ENCODE measurements around the gene SRSF9. TPM values are rescaled to one million over a fixed set of nuclear protein-coding genes. Genes with fewer than 3 reads are reported as not detected.

Gene SRSF9
- total RNA-seq, 2 donors from 2014 or later = 291 to 324 TPM

DNA sequence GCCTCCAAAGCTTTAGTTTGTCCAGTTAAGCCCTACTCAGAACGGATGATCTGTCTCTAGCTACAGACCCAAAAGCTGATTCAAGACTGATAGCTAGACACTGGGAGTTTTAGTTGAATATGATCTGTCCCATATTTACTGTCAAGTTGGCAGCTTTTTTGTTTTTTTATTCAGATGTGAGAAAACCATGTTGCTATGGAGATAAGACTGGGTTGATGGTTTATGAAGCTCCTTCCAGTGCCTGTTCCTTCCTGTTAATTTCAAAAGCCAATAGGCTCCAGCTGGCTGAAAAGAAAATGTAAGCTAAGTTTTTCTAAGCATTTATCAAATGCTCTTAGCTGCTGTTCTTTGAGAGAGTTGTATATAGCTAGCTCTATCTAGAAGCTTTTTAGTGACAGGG, 31.0 kb upstream of the SRSF9 start:
- Histone ChIP-seq H3K27ac (ENCODE audit: low read depth, low read length) (no peak overlapping the region), H3K9me3 (ENCODE audit: control insufficient read depth, low read length) (no peaks in the 10 kb centered on the region), H3K4me1 (ENCODE audit: control insufficient read depth, insufficient read depth, low read length) (peaks cover 3% of the 10 kb centered on the region), H3K9ac (ENCODE audit: extremely low read depth, low read length, poor library complexity, severe bottlenecking) (no peak overlapping the region), H3K27me3 (ENCODE audit: control insufficient read depth, insufficient read depth, low read length, poor library complexity, severe bottlenecking) (no peaks in the 10 kb centered on the region), H3K4me3 (ENCODE audit: low read length) (no peak overlapping the region), H3K36me3 (ENCODE audit: control insufficient read depth, insufficient read depth, low read length) (peaks cover 49% of the 10 kb centered on the region)
- no peak overlapping the region for H3K4me3 Mint-ChIP-seq
- no peaks in the 10 kb centered on the region for H3K27me3 Mint-ChIP-seq (ENCODE audit: insufficient read depth)
- H3K9me3 Mint-ChIP-seq = no peaks in the 10 kb centered on the region
- 100% methylated on average over 1 of the region's 1 CpG for WGBS, 2 experiments (ENCODE audit: insufficient coverage in 1 of 2, insufficient read length in 1 of 2)
- TF ChIP-seq, protein P1, sequence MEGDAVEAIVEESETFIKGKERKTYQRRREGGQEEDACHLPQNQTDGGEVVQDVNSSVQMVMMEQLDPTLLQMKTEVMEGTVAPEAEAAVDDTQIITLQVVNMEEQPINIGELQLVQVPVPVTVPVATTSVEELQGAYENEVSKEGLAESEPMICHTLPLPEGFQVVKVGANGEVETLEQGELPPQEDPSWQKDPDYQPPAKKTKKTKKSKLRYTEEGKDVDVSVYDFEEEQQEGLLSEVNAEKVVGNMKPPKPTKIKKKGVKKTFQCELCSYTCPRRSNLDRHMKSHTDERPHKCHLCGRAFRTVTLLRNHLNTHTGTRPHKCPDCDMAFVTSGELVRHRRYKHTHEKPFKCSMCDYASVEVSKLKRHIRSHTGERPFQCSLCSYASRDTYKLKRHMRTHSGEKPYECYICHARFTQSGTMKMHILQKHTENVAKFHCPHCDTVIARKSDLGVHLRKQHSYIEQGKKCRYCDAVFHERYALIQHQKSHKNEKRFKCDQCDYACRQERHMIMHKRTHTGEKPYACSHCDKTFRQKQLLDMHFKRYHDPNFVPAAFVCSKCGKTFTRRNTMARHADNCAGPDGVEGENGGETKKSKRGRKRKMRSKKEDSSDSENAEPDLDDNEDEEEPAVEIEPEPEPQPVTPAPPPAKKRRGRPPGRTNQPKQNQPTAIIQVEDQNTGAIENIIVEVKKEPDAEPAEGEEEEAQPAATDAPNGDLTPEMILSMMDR (conservative IDR thresholded peaks at IDR 0.05) = no peak
- H3K4me1 Mint-ChIP-seq = peaks cover 22% of the 10 kb centered on the region
- no peak for DNase-seq
- H3K27ac Mint-ChIP-seq = no peak overlapping the region
- H3K36me3 Mint-ChIP-seq (ENCODE audit: low read depth) = peaks cover 52% of the 10 kb centered on the region

DNA sequence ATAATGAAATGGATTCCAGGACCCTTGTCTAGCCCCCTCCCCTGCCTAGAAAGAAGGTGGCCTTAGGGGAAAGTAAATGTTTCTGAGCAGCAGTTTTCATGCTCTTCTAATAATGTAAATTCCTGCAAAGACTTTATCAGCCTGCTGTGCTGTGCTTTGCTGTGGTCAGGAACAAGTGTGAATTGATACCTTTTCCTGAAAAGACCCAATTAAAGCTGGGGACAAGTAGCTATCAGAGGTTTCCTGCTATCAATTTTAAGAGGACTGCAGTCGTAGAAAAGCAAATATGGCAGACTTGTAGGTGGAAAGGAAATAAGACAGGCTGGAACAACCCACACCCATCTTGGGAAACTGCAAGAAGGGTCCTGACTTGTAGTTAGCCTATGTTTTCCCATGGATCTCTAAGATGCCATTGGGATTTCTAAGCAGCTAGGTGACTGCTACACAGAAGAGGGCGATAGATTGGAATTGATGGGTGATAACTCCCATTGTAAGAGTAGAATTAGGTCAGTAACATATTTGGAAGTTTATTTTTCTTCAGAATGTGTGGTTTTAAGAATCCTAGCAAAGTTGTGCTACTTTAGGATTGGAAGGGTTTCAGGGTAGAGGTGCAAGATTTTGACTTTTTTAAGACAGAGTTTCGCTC, 29.4 kb upstream of the SRSF9 start:
- no peaks in the 10 kb centered on the region for H3K9me3 Mint-ChIP-seq
- Histone ChIP-seq H3K4me1 (ENCODE audit: control insufficient read depth, insufficient read depth, low read length) (peaks cover 3% of the 10 kb centered on the region), H3K36me3 (ENCODE audit: control insufficient read depth, insufficient read depth, low read length) (peaks cover 42% of the 10 kb centered on the region), H3K9ac (ENCODE audit: extremely low read depth, low read length, poor library complexity, severe bottlenecking) (no peak overlapping the region), H3K4me3 (ENCODE audit: low read length) (peak overlapping the region; percentile 92), H3K9me3 (ENCODE audit: control insufficient read depth, low read length) (no peaks in the 10 kb centered on the region), H3K27me3 (ENCODE audit: control insufficient read depth, insufficient read depth, low read length, poor library complexity, severe bottlenecking) (no peaks in the 10 kb centered on the region), H3K27ac (ENCODE audit: low read depth, low read length) (no peak overlapping the region)
- H3K27ac Mint-ChIP-seq = no peak overlapping the region
- 85 to 91% methylated on average over 3 of the region's 3 CpGs for WGBS, 2 experiments (ENCODE audit: insufficient coverage in 1 of 2, insufficient read length in 1 of 2)
- peak overlapping the region; percentile 96 for H3K4me3 Mint-ChIP-seq
- H3K4me1 Mint-ChIP-seq = peaks cover 29% of the 10 kb centered on the region
- DNase-seq = no peak
- no peaks in the 10 kb centered on the region for H3K27me3 Mint-ChIP-seq (ENCODE audit: insufficient read depth)
- H3K36me3 Mint-ChIP-seq (ENCODE audit: low read depth) = peaks cover 50% of the 10 kb centered on the region
- TF ChIP-seq, protein P1 (conservative IDR thresholded peaks at IDR 0.05) = no peak

DNA sequence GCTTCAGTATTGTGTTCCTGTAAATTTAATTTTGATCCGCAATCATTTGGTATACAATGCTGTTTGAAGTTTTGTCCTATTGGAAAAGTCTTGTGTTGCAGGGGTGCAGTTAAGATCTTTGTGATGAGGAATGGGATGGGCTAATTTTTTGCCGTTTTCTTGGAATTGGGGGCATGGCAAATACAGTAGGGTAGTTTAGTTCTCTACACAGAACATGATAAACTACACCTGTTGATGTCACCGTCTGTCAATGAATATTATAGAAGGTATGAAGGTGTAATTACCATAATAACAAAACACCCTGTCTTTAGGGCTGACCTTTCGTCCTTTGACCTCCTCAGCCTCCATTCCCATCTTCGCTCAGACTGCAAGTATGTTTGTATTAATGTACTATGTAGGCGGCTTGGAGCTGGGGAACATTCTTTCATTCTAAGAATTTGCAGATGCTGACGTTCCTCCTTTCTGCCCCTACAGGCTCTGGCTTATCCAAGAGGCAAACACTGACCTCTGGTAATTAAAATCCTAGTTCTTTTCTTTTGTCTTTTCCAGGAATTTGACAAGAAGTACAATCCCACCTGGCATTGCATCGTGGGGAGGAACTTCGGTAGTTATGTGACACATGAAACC, 28.1 kb upstream of the SRSF9 start:
- DNase-seq = no peak
- H3K4me3 Mint-ChIP-seq = peak overlapping the region; percentile 96
- H3K27ac Mint-ChIP-seq = peak overlapping the region; percentile 94
- Histone ChIP-seq H3K36me3 (ENCODE audit: control insufficient read depth, insufficient read depth, low read length) (peaks cover 28% of the 10 kb centered on the region), H3K9ac (ENCODE audit: extremely low read depth, low read length, poor library complexity, severe bottlenecking) (peak overlapping the region; percentile 91), H3K9me3 (ENCODE audit: control insufficient read depth, low read length) (no peaks in the 10 kb centered on the region), H3K27me3 (ENCODE audit: control insufficient read depth, insufficient read depth, low read length, poor library complexity, severe bottlenecking) (no peaks in the 10 kb centered on the region), H3K4me1 (ENCODE audit: control insufficient read depth, insufficient read depth, low read length) (peaks cover 3% of the 10 kb centered on the region), H3K27ac (ENCODE audit: low read depth, low read length) (no peak overlapping the region), H3K4me3 (ENCODE audit: low read length) (peak overlapping the region; percentile 92)
- H3K9me3 Mint-ChIP-seq = no peaks in the 10 kb centered on the region
- WGBS, 2 experiments (ENCODE audit: insufficient coverage in 1 of 2, insufficient read length in 1 of 2) = 63 to 81% methylated on average over 2 to 8 of the region's 9 CpGs
- TF ChIP-seq, protein P1 (conservative IDR thresholded peaks at IDR 0.05) = no peak
- H3K4me1 Mint-ChIP-seq = peaks cover 29% of the 10 kb centered on the region
- H3K27me3 Mint-ChIP-seq (ENCODE audit: insufficient read depth) = no peaks in the 10 kb centered on the region
- peaks cover 39% of the 10 kb centered on the region for H3K36me3 Mint-ChIP-seq (ENCODE audit: low read depth)
